ENCODE results near the gene CCDC197. TPM values are rescaled to one million over a fixed set of nuclear protein-coding genes. Genes with fewer than 3 reads are reported as not detected.
A peak's percentile ranks its signal among the peaks of the same experiment; 100 is the strongest.

CCDC197 gene
- total RNA-seq, 2 experiments from 2014 or later = not detected

DNA sequence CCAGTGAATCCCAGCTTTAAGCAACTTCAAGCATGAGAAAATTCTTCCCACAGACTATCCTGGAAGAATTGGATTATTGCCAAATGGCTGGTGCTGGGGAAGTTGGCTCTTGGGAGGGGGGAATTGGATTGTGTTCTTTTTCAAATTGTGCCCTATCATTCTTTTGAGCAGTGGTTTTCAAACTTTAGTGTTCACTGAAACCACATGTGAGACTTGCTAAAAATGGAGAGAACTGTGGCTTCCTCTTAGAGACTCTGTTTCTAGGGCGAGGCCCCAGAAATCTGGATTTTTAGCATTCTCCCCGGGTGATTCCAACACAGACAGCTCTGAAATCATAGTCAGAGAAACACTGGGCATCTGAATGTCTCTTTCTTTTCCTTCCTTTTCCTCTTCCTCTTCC, 14.7 kb downstream of the CCDC197 start:
- H3K4me3 ChIP-seq (ENCODE audit: low read length) = no peak overlapping the region
- H3K9me3 Mint-ChIP-seq = no peaks in the 10 kb centered on the region
- TF ChIP-seq, protein P1, sequence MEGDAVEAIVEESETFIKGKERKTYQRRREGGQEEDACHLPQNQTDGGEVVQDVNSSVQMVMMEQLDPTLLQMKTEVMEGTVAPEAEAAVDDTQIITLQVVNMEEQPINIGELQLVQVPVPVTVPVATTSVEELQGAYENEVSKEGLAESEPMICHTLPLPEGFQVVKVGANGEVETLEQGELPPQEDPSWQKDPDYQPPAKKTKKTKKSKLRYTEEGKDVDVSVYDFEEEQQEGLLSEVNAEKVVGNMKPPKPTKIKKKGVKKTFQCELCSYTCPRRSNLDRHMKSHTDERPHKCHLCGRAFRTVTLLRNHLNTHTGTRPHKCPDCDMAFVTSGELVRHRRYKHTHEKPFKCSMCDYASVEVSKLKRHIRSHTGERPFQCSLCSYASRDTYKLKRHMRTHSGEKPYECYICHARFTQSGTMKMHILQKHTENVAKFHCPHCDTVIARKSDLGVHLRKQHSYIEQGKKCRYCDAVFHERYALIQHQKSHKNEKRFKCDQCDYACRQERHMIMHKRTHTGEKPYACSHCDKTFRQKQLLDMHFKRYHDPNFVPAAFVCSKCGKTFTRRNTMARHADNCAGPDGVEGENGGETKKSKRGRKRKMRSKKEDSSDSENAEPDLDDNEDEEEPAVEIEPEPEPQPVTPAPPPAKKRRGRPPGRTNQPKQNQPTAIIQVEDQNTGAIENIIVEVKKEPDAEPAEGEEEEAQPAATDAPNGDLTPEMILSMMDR (IDR thresholded peaks at IDR 0.05) = no peak

GRCh38 chr14:94014382-94014781, 17.3 kb downstream of the CCDC197 start:
- Histone ChIP-seq H3K4me1 (ENCODE audit: insufficient read depth, low read length) (peaks cover 27% of the 10 kb centered on the region), H3K27ac (ENCODE audit: low read depth in 1 of 2, low read length in 2 of 2) (no peak overlapping the region), H3K36me3 (ENCODE audit: insufficient read depth, low read length) (no peaks in the 10 kb centered on the region), H3K9me3 (ENCODE audit: control insufficient read depth in 1 of 2, insufficient read depth in 1 of 2, low read length in 2 of 2) (no peaks in the 10 kb centered on the region), H3K4me3 (ENCODE audit: low read length) (no peak overlapping the region), H3K27me3 (ENCODE audit: control insufficient read depth in 1 of 2, insufficient read depth in 2 of 2, low read length in 2 of 2) (no peaks in the 10 kb centered on the region)
- ChIA-PET CTCF (interaction anchor here (1.9 kb wide), 1 partner anchor 22 kb away, joined by 5 read pairs; no protein-coding TSS in a partner anchor), POLR2A (no interaction called here)
- intact Hi-C loops (cut with DNase I, micrococcal nuclease) = no loop called here
- Mint-ChIP-seq H3K4me1 (ENCODE audit: low read depth) (peaks cover 31% of the 10 kb centered on the region), H3K4me3 (no peak overlapping the region), H3K27ac (no peak overlapping the region), H3K9me3 (no peaks in the 10 kb centered on the region), H3K27me3 (no peaks in the 10 kb centered on the region), H3K36me3 (ENCODE audit: low read depth) (no peaks in the 10 kb centered on the region)
- DNase-seq = no peak
- TF ChIP-seq, protein P1 (IDR thresholded peaks at IDR 0.05) = no peak
- no peak for ATAC-seq (ENCODE audit: poor library complexity)

More for the DNA sequence above, 14.7 kb downstream of the CCDC197 start:
- Histone ChIP-seq H3K27ac (ENCODE audit: low read depth in 1 of 2, low read length in 2 of 2) (no peak overlapping the region), H3K9me3 (ENCODE audit: control insufficient read depth in 1 of 2, insufficient read depth in 1 of 2, low read length in 2 of 2) (no peaks in the 10 kb centered on the region), H3K27me3 (ENCODE audit: control insufficient read depth in 1 of 2, insufficient read depth in 2 of 2, low read length in 2 of 2) (no peaks in the 10 kb centered on the region), H3K4me1 (ENCODE audit: insufficient read depth, low read length) (peaks cover 45% of the 10 kb centered on the region), H3K36me3 (ENCODE audit: insufficient read depth, low read length) (no peaks in the 10 kb centered on the region)
- H3K27ac Mint-ChIP-seq = no peak overlapping the region
- H3K4me1 Mint-ChIP-seq (ENCODE audit: low read depth) = peaks cover 47% of the 10 kb centered on the region
- peaks cover 5% of the 10 kb centered on the region for H3K27me3 Mint-ChIP-seq
- POLR2A ChIA-PET = interaction anchor here (1.5 to 2.0 kb wide), 2 partner anchors 14 to 33 kb away, joined by 4 to 6 read pairs; partner anchors contain the start of gene OTUB2
- DNase-seq (peak in 4 of 14 experiments; percentile 31 to 68 (median 66)), ATAC-seq (ENCODE audit: poor library complexity) (peak; percentile 89)
- H3K4me3 Mint-ChIP-seq = no peak overlapping the region
- no peaks in the 10 kb centered on the region for H3K36me3 Mint-ChIP-seq (ENCODE audit: low read depth)
- intact Hi-C loops (cut with DNase I, micrococcal nuclease) = no loop called here
- CTCF ChIA-PET = interaction anchor here (1.1 kb wide), 1 partner anchor 125 kb away, joined by 3 read pairs; no protein-coding TSS in a partner anchor

GRCh38 chr14:94015223-94015622, 18.1 kb downstream of the CCDC197 start:
- Mint-ChIP-seq H3K9me3 (no peaks in the 10 kb centered on the region), H3K4me3 (no peak overlapping the region), H3K27me3 (no peaks in the 10 kb centered on the region), H3K4me1 (ENCODE audit: low read depth) (peaks cover 24% of the 10 kb centered on the region), H3K27ac (no peak overlapping the region), H3K36me3 (ENCODE audit: low read depth) (no peaks in the 10 kb centered on the region)
- no peaks in the 10 kb centered on the region for H3K27me3 ChIP-seq (ENCODE audit: control insufficient read depth in 1 of 2, insufficient read depth in 2 of 2, low read length in 2 of 2)
- no peak overlapping the region for H3K4me3 ChIP-seq (ENCODE audit: low read length)
- ChIA-PET CTCF (no interaction called here), POLR2A (no interaction called here)
- TF ChIP-seq, protein P1 (IDR thresholded peaks at IDR 0.05) = no peak
- DNase-seq (no peak), ATAC-seq (ENCODE audit: poor library complexity) (no peak)
- H3K4me1 ChIP-seq (ENCODE audit: insufficient read depth, low read length) = peaks cover 23% of the 10 kb centered on the region
- H3K27ac ChIP-seq (ENCODE audit: low read depth in 1 of 2, low read length in 2 of 2) = no peak overlapping the region
- intact Hi-C loops (cut with DNase I, micrococcal nuclease) = no loop called here
- H3K9me3 ChIP-seq (ENCODE audit: control insufficient read depth in 1 of 2, insufficient read depth in 1 of 2, low read length in 2 of 2) = no peaks in the 10 kb centered on the region
- H3K36me3 ChIP-seq (ENCODE audit: insufficient read depth, low read length) = no peaks in the 10 kb centered on the region

Measured in CD4-positive, alpha-beta T cell (primary cell).